Prostate gland (tissue), 2 donors: Measurements from ENCODE around the gene MAD1L1.

ENCODE experiments used
- POLR2A ChIP-seq: fragments of 450-650 bp; IDR thresholded peaks from one replicate; pipeline ENCODE4 v1.6.1; 2016; ENCODE audit warnings: antibody characterized with exemption, mild to moderate bottlenecking
- POLR2AphosphoS5 ChIP-seq: sonication (generic); formaldehyde crosslinking; IDR thresholded peaks from one replicate; pipeline ENCODE4 v1.6.1; 2017; ENCODE audit warnings: antibody characterized with exemption
- TF ChIP-seq, protein P1 (sequence below), 4 experiments: fragments of 200-600 bp in 2 of 4; fragments of 450-650 bp in 2 of 4; sonication (generic) in 2 of 4; IDR thresholded peaks; 1 replicate in 3 of 4; 2 replicates in 1 of 4; pipeline ENCODE4 v1.5.1; 2016 to 2019; ENCODE audit warnings: antibody characterized with exemption in 4 of 4, mild to moderate bottlenecking in 2 of 4, moderate library complexity in 2 of 4

DNA sequence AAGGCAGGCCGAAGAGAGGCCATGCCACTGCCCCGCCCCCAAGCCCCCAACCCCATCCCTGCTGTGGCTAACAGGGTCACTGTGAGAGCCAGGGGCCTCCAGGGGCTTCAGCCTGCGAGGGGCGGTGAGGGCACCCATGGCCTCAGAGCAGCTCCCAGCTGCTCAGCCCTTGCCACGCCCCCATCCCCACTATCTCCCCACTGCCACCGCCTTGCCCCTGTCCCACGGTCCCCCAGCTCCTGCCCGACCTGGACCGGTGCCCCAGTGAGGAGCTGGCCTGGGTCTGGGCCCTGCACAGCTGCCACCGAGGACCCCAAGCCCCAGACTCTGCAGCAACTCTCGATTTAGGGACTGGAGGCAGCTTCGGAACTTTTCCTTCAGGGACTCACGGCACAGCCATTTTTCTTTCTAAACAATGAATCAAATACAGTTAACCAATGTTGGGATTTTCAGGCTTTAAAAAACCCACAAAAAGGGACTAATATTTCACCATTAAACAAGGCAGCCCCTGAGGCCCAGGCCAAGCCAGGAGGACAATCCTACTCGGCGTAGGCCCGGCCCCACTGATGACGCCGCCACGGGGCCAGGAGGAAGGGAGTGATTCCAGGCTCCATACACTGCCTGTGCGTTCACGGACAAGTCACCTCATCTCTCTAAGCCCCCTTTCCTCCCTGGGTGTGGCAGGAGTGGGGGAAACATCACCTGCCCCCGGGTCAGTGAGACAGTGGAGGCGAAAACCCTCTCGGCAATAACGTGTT lies 325.6 kb downstream of the MAD1L1 start:
- TF ChIP-seq, protein P1, sequence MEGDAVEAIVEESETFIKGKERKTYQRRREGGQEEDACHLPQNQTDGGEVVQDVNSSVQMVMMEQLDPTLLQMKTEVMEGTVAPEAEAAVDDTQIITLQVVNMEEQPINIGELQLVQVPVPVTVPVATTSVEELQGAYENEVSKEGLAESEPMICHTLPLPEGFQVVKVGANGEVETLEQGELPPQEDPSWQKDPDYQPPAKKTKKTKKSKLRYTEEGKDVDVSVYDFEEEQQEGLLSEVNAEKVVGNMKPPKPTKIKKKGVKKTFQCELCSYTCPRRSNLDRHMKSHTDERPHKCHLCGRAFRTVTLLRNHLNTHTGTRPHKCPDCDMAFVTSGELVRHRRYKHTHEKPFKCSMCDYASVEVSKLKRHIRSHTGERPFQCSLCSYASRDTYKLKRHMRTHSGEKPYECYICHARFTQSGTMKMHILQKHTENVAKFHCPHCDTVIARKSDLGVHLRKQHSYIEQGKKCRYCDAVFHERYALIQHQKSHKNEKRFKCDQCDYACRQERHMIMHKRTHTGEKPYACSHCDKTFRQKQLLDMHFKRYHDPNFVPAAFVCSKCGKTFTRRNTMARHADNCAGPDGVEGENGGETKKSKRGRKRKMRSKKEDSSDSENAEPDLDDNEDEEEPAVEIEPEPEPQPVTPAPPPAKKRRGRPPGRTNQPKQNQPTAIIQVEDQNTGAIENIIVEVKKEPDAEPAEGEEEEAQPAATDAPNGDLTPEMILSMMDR (IDR thresholded peaks at IDR 0.05): no peak
- TF ChIP-seq POLR2AphosphoS5 (no peak), POLR2A (no peak)
